ENCODE measurements around the gene TTR.

TTR gene

DNA sequence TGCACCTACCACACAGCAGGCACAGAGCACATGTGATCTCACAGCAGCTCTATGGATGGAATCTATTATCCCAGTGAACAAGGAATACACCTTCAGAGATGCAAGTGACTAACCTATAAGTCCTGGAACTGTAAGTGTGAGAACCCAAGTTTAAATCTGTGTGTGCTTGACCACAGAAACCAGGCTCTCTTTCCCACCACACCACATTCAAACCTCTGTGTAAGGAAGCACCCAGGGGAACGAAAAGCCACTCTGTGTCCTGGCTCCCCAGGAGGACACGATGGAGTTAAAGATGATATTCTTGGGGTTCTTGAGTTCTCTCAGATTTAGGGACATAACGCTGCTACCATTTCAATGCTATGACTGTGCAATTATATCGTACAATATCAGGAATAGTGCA lies 38.9 kb downstream of the TTR start:
- Histone ChIP-seq H3K9me3 (ENCODE audit: severe bottlenecking) (no peaks in the 10 kb centered on the region), H3K4me3 (ENCODE audit: low read depth, low read length) (no peak overlapping the region), H3K27me3 (ENCODE audit: insufficient read depth, low read depth, severe bottlenecking) (no peaks in the 10 kb centered on the region), H3K36me3 (no peaks in the 10 kb centered on the region), H3K27ac (no peak overlapping the region)
- TF ChIP-seq, protein P1, sequence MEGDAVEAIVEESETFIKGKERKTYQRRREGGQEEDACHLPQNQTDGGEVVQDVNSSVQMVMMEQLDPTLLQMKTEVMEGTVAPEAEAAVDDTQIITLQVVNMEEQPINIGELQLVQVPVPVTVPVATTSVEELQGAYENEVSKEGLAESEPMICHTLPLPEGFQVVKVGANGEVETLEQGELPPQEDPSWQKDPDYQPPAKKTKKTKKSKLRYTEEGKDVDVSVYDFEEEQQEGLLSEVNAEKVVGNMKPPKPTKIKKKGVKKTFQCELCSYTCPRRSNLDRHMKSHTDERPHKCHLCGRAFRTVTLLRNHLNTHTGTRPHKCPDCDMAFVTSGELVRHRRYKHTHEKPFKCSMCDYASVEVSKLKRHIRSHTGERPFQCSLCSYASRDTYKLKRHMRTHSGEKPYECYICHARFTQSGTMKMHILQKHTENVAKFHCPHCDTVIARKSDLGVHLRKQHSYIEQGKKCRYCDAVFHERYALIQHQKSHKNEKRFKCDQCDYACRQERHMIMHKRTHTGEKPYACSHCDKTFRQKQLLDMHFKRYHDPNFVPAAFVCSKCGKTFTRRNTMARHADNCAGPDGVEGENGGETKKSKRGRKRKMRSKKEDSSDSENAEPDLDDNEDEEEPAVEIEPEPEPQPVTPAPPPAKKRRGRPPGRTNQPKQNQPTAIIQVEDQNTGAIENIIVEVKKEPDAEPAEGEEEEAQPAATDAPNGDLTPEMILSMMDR (IDR thresholded peaks at IDR 0.05; ENCODE audit: low read depth, low read length): no peak
- no peak for DNase-seq

DNA sequence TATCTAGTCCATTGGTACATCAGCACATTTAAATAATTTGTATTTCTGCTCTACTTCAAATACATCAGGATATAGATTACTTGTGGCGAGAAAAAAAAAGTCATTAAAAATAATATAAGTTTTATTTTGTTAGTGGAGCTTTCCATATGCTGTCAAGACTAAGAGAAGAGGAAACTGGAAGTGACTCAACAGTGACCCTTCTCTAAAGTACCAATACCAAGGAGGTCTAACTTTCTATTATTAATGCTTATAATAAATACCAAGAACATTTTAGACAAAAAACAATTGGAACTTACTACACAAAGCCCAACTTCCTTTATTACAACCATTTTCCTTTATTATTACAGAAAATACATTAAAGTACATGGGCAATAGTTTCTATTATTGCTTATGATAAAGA lies 39.8 kb downstream of the TTR start:
- no peak overlapping the region for H3K4me3 ChIP-seq (ENCODE audit: low read depth, low read length)
- DNase-seq: no peak

DNA sequence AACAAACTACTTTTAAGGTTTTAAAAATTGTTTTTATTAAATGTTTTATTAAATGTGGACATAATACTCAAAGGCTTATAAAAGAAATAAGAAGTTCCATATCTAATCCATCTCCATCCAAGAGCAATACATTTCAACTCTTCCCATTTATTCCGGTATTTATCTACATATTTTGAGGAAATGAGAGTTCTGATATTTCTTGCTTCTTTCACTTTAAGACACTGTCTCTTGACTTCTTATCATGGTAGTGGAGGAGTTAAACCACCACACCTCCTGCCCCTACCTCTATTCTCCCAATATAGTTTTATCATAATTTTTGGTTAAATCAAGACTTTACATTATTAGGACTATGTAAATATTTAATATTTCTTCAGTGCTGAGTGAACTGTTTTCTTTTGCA lies 40.7 kb downstream of the TTR start:
- no peak overlapping the region for H3K4me3 ChIP-seq (ENCODE audit: low read depth, low read length)
- TF ChIP-seq, protein P1 (IDR thresholded peaks at IDR 0.05; ENCODE audit: low read depth, low read length): no peak
- no peak overlapping the region for H3K27ac ChIP-seq
- H3K36me3 ChIP-seq: peaks cover 3% of the 10 kb centered on the region; the same call in 1 of the 2 replicates
- DNase-seq: no peak
- H3K27me3 ChIP-seq (ENCODE audit: insufficient read depth, low read depth, severe bottlenecking): no peaks in the 10 kb centered on the region
- no peaks in the 10 kb centered on the region for H3K9me3 ChIP-seq (ENCODE audit: severe bottlenecking)

More for the DNA sequence above, 39.8 kb downstream of the TTR start:
- Histone ChIP-seq H3K27me3 (ENCODE audit: insufficient read depth, low read depth, severe bottlenecking) (no peaks in the 10 kb centered on the region), H3K27ac (no peak overlapping the region), H3K9me3 (ENCODE audit: severe bottlenecking) (no peaks in the 10 kb centered on the region), H3K36me3 (peaks cover 3% of the 10 kb centered on the region; the same call in 1 of the 2 replicates)
- TF ChIP-seq, protein P1 (IDR thresholded peaks at IDR 0.05; ENCODE audit: low read depth, low read length): no peak

DNA sequence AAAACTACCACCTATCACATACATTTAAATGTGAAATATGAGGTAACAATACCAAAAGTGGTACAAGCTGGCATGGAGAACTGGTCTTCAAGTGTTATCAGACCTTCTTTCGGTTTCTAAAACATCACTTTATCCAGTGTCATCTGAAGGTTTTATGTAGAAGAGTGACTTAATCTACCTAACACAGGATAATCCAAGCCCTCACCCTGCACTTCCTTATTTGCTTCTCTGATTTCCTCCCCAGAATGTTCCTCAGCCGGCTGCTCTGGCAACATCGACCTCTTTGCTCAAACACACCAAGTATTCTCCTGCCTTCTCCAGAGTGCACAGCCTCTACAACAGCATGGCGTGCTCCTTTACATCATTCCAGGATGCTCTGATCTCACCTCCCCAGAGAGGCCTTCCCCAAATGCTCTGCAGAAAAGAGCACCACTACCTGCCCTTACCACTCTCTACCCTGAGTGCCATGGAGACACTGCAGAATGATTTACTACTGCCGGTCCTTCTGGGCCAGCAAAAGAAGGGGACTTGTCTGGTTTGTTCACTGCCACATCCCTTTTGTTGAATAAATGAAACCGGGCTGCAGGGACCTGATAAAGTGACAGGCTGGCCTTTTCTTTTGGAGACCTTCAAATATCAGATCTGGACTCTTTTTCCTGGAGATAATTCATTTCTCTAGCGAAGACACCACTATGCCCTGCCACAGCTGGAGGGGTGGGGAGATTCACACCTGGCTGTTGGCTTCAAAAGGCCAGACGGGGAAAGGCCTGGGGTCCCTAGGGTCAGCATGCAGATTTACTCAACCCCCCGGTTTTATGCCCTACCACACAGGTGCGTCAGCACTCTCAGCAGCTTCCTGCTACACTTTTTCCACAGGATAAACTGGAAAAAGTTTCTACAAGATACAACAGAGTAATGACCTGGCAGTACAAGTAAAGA lies 42.0 kb downstream of the TTR start:
- TF ChIP-seq, protein P1 (IDR thresholded peaks at IDR 0.05; ENCODE audit: low read depth, low read length): no peak
- H3K27ac ChIP-seq: no peak overlapping the region
- H3K4me3 ChIP-seq (ENCODE audit: low read depth, low read length): no peak overlapping the region
- no peak for DNase-seq
- no peaks in the 10 kb centered on the region for H3K9me3 ChIP-seq (ENCODE audit: severe bottlenecking)
- no peaks in the 10 kb centered on the region for H3K27me3 ChIP-seq (ENCODE audit: insufficient read depth, low read depth, severe bottlenecking)
- peaks cover 3% of the 10 kb centered on the region; the same call in 1 of the 2 replicates for H3K36me3 ChIP-seq

DNA sequence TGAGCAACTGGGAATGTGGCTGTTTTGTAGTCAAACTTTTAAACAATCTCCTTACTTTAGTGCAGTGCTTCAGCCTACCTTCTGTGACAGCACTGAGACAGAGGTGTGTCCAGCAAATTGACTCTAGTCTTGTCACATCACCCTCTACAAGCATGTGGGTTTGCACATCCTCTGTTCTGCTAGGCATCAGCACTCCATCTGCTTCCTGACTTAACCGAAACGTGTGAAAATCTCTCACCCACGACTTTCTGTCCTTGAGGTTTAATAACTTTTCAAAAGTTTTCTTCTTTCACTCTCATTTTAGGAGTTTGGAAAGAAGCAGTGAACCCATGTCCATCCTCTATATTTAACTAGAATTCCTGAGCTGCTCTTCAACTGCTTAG lies 42.6 kb downstream of the TTR start:
- no peak for DNase-seq
- Histone ChIP-seq H3K27ac (no peak overlapping the region), H3K9me3 (ENCODE audit: severe bottlenecking) (no peaks in the 10 kb centered on the region)

More for the DNA sequence above, 42.6 kb downstream of the TTR start:
- TF ChIP-seq, protein P1 (IDR thresholded peaks at IDR 0.05; ENCODE audit: low read depth, low read length): no peak
- Histone ChIP-seq H3K27me3 (ENCODE audit: insufficient read depth, low read depth, severe bottlenecking) (no peaks in the 10 kb centered on the region), H3K4me3 (ENCODE audit: low read depth, low read length) (no peak overlapping the region), H3K36me3 (peaks cover 3% of the 10 kb centered on the region; the same call in 1 of the 2 replicates)
